GM12878 (cell line): Measurements from ENCODE around the gene NEMP2. TPM values are rescaled to one million over a fixed set of nuclear protein-coding genes. Genes with fewer than 3 reads are reported as not detected.

ENCODE experiments used
- ATAC-seq: fragments of 200-7000 bp; cut with Tn5 transposase; 3 replicates; pipeline ENCODE4 v1.9.1; 2020; ENCODE audit warnings: mild to moderate bottlenecking, moderate library complexity
- BruUV-seq: library from RNA; stranded (reverse); fragments of 400-500 nt; replicated peaks from 2 replicates; lab custom pipeline; 2021; lab: Mats Ljungman, UMichigan
- CTCF ChIA-PET: fragments of 300-600 bp; sonication (Branson Sonifier 250); formaldehyde crosslinking; extraction: SDS; loops from one replicate; lab custom pipeline; 2021; ENCODE audit warnings: inconsistent platforms; lab: Yijun Ruan, JAX
- POLR2A ChIA-PET: fragments of 350-600 bp; formaldehyde crosslinking; extraction: SDS; loops from one replicate; lab custom pipeline; 2021; ENCODE audit warnings: inconsistent platforms; lab: Charles Lee
- RAD21 ChIA-PET: fragments of 300-600 bp; sonication (Branson Sonifier 250); formaldehyde crosslinking; loops from one replicate; lab custom pipeline; 2023; ENCODE audit warnings: antibody characterized with exemption; ENCODE audit not compliant: unreplicated experiment; lab: Charles Lee
- SMC1A ChIA-PET: fragments of 300-600 bp; sonication (Branson Sonifier 250); formaldehyde crosslinking; loops from one replicate; lab custom pipeline; 2023; ENCODE audit not compliant: unreplicated experiment, uncharacterized antibody; lab: Charles Lee
- DNase-seq: peaks from one replicate; pipeline ENCODE4 v3.0.0-alpha.2; 2011; ENCODE audit warnings: low read depth, low spot score
- FAIRE-seq: peaks from 3 replicates; lab custom pipeline; 2011; peaks lifted over from hg19 to GRCh38; lab: Jason Lieb, UNC
- H2AFZ ChIP-seq: 2 replicates; pipeline ENCODE4 v1.6.0; 2011; ENCODE audit warnings: low read depth, low read length, control low read depth; ENCODE audit not compliant: control insufficient read depth
- H3K27ac ChIP-seq: 2 replicates; pipeline ENCODE4 v1.5.1; 2011; ENCODE audit warnings: control low read depth; ENCODE audit not compliant: control insufficient read depth, insufficient read depth
- H3K27me3 ChIP-seq, 2 experiments: replicated peaks in 1 of 2; 2 replicates each; pipeline versions ENCODE4 v1.6.0 to v1.6.1; 2011; ENCODE audit warnings: low read length in 1 of 2; ENCODE audit not compliant: control insufficient read depth in 2 of 2, insufficient read depth in 2 of 2
- H3K36me3 ChIP-seq, 2 experiments: 2 replicates each; pipeline ENCODE4 v1.5.1; 2011; ENCODE audit warnings: low read length in 1 of 2; ENCODE audit not compliant: control insufficient read depth in 2 of 2, insufficient read depth in 2 of 2
- H3K4me1 ChIP-seq: 2 replicates; pipeline ENCODE4 v1.6.1; 2011; ENCODE audit warnings: mild to moderate bottlenecking, low read length, moderate library complexity, mixed read lengths; ENCODE audit not compliant: control insufficient read depth, insufficient read depth
- H3K4me2 ChIP-seq: 2 replicates; pipeline ENCODE4 v1.6.0; 2011; ENCODE audit warnings: control low read depth; ENCODE audit not compliant: control insufficient read depth, insufficient read depth
- H3K4me3 ChIP-seq: fragments of 200-600 bp; sonication (generic); 2 replicates; pipeline ENCODE4 v1.5.1; 2016
- H3K79me2 ChIP-seq: 2 replicates; pipeline ENCODE4 v1.6.0; 2011; ENCODE audit warnings: low read length; ENCODE audit not compliant: control insufficient read depth, insufficient read depth
- H3K9ac ChIP-seq: 2 replicates; pipeline ENCODE4 v1.8.0; 2011; ENCODE audit warnings: low read length, control low read depth, mixed read lengths; ENCODE audit not compliant: control insufficient read depth, insufficient read depth
- H3K9me3 ChIP-seq: replicated peaks from 3 replicates; pipeline ENCODE4 v1.5.1; 2011; ENCODE audit warnings: mild to moderate bottlenecking, low read length; ENCODE audit not compliant: control insufficient read depth, insufficient read depth
- H4K20me1 ChIP-seq: 2 replicates; pipeline ENCODE4 v1.6.0; 2011; ENCODE audit not compliant: control insufficient read depth, insufficient read depth
- IKZF1 ChIP-seq: fragments of 450-650 bp; conservative IDR thresholded peaks from 2 replicates; pipeline ENCODE4 v1.6.1; 2017; ENCODE audit warnings: antibody characterized with exemption, mild to moderate bottlenecking
- PAX8 ChIP-seq: fragments of 450-650 bp; IDR thresholded peaks from 2 replicates; pipeline ENCODE4 v1.6.1; 2017; ENCODE audit warnings: mild to moderate bottlenecking, moderate library complexity
- RAD51 ChIP-seq: fragments of 450-650 bp; IDR thresholded peaks from 2 replicates; pipeline ENCODE4 v1.6.1; 2016; ENCODE audit warnings: moderate library complexity, mild to moderate bottlenecking, inconsistent platforms
- ZNF24 ChIP-seq: fragments of 450-650 bp; IDR thresholded peaks from 2 replicates; pipeline ENCODE4 v1.6.1; 2017; ENCODE audit warnings: antibody characterized with exemption, mild to moderate bottlenecking
- WGBS: methylation state at CpG from one replicate; pipeline ENCODE4 v1.1.6; 2016; ENCODE audit warnings: low lambda C conversion rate; ENCODE audit not compliant: insufficient replicate concordance, insufficient coverage; ENCODE audit errors: missing lambda C conversion rate; 5-methylcytosine and 5-hydroxymethylcytosine counted together
- in situ Hi-C: fragments of 300-500 bp; cut with MboI; formaldehyde crosslinking; loops from 9 replicates; pipeline ENCODE4 v1.14.3; 2018; ENCODE audit warnings: mixed read lengths
- intact Hi-C: fragments of 100-400 bp; cut with micrococcal nuclease; formaldehyde crosslinking; loops from one replicate; pipeline ENCODE4 v1.14.2; 2022; ENCODE audit not compliant: unreplicated experiment
- polyA plus RNA-seq, 11 experiments: library from polyadenylated mRNA; depleted of rRNA in 4 of 11; unstranded in 6 of 11; stranded (reverse) in 5 of 11; fragments of >200 nt; fragmentation: Nextera tagmentation in 4 of 11; fragmentation: Illumina TruSeq in 1 of 11; extraction: Ambion mirVana in 4 of 11; extraction: Trizol in 1 of 11; gene quantifications; 1 replicate in 1 of 11; 2 replicates in 10 of 11; pipeline versions ENCODE4 v1.2.1 to v1.2.3, GENCODE V29; 2011 to 2016; ENCODE audit warnings: inconsistent platforms in 2 of 11, missing spikeins in 2 of 11, low read depth in 1 of 11
- total RNA-seq, 4 experiments: library from RNA; depleted of rRNA in 3 of 4; stranded (reverse); fragments of >200 nt in 3 of 4; fragmentation: Illumina TruSeq in 1 of 4; extraction: Trizol in 1 of 4; gene quantifications; 2 replicates each; pipeline versions ENCODE4 v1.2.1 to v1.2.3, GENCODE V29; 2013 to 2021
- TF ChIP-seq, protein P1 (sequence below): fragments of 450-650 bp; IDR thresholded peaks from 2 replicates; pipeline ENCODE4 v1.6.1; 2017; ENCODE audit warnings: low read depth, mild to moderate bottlenecking, moderate library complexity
- TF ChIP-seq, protein P2 (sequence below): fragments of 450-650 bp; IDR thresholded peaks from 2 replicates; pipeline ENCODE4 v1.6.1; 2016; ENCODE audit warnings: mild to moderate bottlenecking

Gene NEMP2
- total and polyA plus RNA-seq, 10 of the 15 experiments (the other 5 are each of a cell fraction or from before 2014, with no cell fraction given) = 2.3 to 14.0 (median 8.1) TPM

DNA sequence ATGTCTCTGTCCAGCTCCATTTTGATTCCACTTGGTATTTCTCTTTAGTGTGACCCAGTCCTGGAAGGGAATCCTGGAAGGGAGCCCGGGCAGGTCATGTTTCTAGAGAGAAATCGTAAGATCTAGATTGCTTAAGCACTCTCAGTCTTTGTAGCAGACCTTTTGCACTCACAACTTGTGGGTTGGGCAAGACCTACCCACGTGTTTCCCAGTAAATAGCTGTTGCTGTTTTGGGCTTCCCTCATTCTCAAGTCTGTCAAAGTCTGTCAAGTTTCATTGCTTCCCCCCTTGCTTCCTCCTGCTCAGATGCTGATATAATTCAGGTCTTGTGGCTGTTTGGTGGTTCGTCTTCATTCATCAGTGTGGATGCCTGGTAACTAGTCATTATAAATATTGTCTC is 17.4 kb upstream of the NEMP2 start:
- Histone ChIP-seq H3K4me1 (no peaks in the 10 kb centered on the region), H3K9me3 (no peaks in the 10 kb centered on the region; the same call in 2 of the 3 replicates), H3K79me2 (no peaks in the 10 kb centered on the region), H3K27ac (no peak overlapping the region), H3K27me3 (no peaks in the 10 kb centered on the region), H4K20me1 (no peaks in the 10 kb centered on the region), H3K9ac (no peak overlapping the region), H3K4me2 (no peak overlapping the region), H3K4me3 (no peak overlapping the region), H3K36me3 (no peaks in the 10 kb centered on the region), H2AFZ (peak overlapping the region; percentile 1)
- ATAC-seq (peak; percentile 64), DNase-seq (no peak), FAIRE-seq (no peak)
- in situ Hi-C loops (no loop called here), intact Hi-C loops (no loop called here)
- CTCF ChIA-PET = interaction anchor here (0.8 to 2.3 kb wide), 9 partner anchors 10 to 129 kb away, joined by 3 to 15 read pairs (median 4); no protein-coding TSS in a partner anchor
- WGBS = 15% methylated on average over 4 of the region's 4 CpGs
- BruUV-seq = no TSS peak
- TF ChIP-seq, protein P1, sequence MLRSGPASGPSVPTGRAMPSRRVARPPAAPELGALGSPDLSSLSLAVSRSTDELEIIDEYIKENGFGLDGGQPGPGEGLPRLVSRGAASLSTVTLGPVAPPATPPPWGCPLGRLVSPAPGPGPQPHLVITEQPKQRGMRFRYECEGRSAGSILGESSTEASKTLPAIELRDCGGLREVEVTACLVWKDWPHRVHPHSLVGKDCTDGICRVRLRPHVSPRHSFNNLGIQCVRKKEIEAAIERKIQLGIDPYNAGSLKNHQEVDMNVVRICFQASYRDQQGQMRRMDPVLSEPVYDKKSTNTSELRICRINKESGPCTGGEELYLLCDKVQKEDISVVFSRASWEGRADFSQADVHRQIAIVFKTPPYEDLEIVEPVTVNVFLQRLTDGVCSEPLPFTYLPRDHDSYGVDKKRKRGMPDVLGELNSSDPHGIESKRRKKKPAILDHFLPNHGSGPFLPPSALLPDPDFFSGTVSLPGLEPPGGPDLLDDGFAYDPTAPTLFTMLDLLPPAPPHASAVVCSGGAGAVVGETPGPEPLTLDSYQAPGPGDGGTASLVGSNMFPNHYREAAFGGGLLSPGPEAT = peak; percentile 28; the same call in 1 of the 2 replicates
- TF ChIP-seq ZNF24 (no peak), IKZF1 (0 out of 2 replicates have a peak, but pooled peaks have one; percentile 20), RAD51 (peak; percentile 40; the same call in 1 of the 2 replicates), PAX8 (no peak)
- TF ChIP-seq, protein P2, sequence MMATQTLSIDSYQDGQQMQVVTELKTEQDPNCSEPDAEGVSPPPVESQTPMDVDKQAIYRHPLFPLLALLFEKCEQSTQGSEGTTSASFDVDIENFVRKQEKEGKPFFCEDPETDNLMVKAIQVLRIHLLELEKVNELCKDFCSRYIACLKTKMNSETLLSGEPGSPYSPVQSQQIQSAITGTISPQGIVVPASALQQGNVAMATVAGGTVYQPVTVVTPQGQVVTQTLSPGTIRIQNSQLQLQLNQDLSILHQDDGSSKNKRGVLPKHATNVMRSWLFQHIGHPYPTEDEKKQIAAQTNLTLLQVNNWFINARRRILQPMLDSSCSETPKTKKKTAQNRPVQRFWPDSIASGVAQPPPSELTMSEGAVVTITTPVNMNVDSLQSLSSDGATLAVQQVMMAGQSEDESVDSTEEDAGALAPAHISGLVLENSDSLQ = peak; percentile 49; the same call in 1 of the 2 replicates
- SMC1A ChIA-PET = interaction anchor here (0.7 to 4.2 kb wide), 18 partner anchors 8 to 223 kb away, joined by 3 to 38 read pairs (median 4); no protein-coding TSS in a partner anchor
- RAD21 ChIA-PET = interaction anchor here (1.0 to 2.8 kb wide), 8 partner anchors 10 to 170 kb away, joined by 3 to 14 read pairs (median 4); no protein-coding TSS in a partner anchor
- POLR2A ChIA-PET = interaction anchor here (1.0 to 1.4 kb wide), 4 partner anchors 11 to 233 kb away, joined by 3 to 4 read pairs (median 4); no protein-coding TSS in a partner anchor
